PC-3 (cell line): ENCODE data around the gene MMP15. TPM values are rescaled to one million over a fixed set of nuclear protein-coding genes. Genes with fewer than 3 reads are reported as not detected.

Experiments
- ATAC-seq: fragments of 200-7000 bp; cut with Tn5 transposase; 2 replicates; pipeline ENCODE4 v1.9.1; 2020; ENCODE audit warnings: mild to moderate bottlenecking, moderate library complexity
- BruUV-seq: library from RNA; stranded (reverse); fragments of 400-500 nt; replicated peaks from 2 replicates; lab custom pipeline; 2021; lab: Mats Ljungman, UMichigan
- CTCF ChIA-PET: fragments of 300-600 bp; sonication (Branson Sonifier 250); formaldehyde crosslinking; loops from one replicate; lab custom pipeline; 2022; ENCODE audit warnings: antibody characterized with exemption; lab: Charles Lee
- POLR2A ChIA-PET: fragments of 300-600 bp; sonication (Branson Sonifier 250); formaldehyde crosslinking; loops from one replicate; lab custom pipeline; 2022; ENCODE audit warnings: antibody characterized with exemption; ENCODE audit not compliant: unreplicated experiment; lab: Charles Lee
- DNase-seq: peaks from one replicate; pipeline ENCODE4 v3.0.0-alpha.2; 2015
- H2AFZ ChIP-seq: fragments of 300-600 bp; sonication (generic); 2 replicates; pipeline ENCODE4 v1.6.0; 2016; ENCODE audit warnings: antibody characterized with exemption, low read length
- H3F3A ChIP-seq: fragments of 300-600 bp; sonication (generic); one replicate; pipeline ENCODE4 v1.6.0; 2017; ENCODE audit warnings: antibody characterized with exemption, low read length, control low read depth, mild to moderate bottlenecking; ENCODE audit not compliant: unreplicated experiment
- H3K27ac ChIP-seq: fragments of 300-600 bp; sonication (generic); 2 replicates; pipeline ENCODE4 v1.5.1; 2016; ENCODE audit warnings: mild to moderate bottlenecking, low read length
- H3K27me3 ChIP-seq: fragments of 300-600 bp; sonication (generic); 2 replicates; pipeline ENCODE4 v1.6.1; 2016; ENCODE audit warnings: low read length, mixed read lengths
- H3K36me3 ChIP-seq: fragments of 300-600 bp; sonication (generic); 2 replicates; pipeline ENCODE4 v1.6.1; 2016; ENCODE audit warnings: low read depth, mixed run types, low read length, mixed read lengths
- H3K4me1 ChIP-seq: fragments of 300-600 bp; sonication (generic); 2 replicates; pipeline ENCODE4 v1.5.1; 2016; ENCODE audit warnings: low read length; ENCODE audit not compliant: insufficient read depth
- H3K4me2 ChIP-seq: fragments of 300-600 bp; sonication (generic); 2 replicates; pipeline ENCODE4 v1.6.0; 2016; ENCODE audit warnings: low read length
- H3K4me3 ChIP-seq: fragments of 300-600 bp; sonication (generic); 2 replicates; pipeline ENCODE4 v1.5.1; 2016; ENCODE audit warnings: mild to moderate bottlenecking, low read length, mixed read lengths
- H3K79me2 ChIP-seq: fragments of 300-600 bp; sonication (generic); 2 replicates; pipeline ENCODE4 v1.6.1; 2017; ENCODE audit warnings: low read length, mixed read lengths
- H3K9ac ChIP-seq: fragments of 300-600 bp; sonication (generic); 2 replicates; pipeline ENCODE4 v1.6.0; 2016; ENCODE audit warnings: mild to moderate bottlenecking, low read length
- H3K9me2 ChIP-seq: fragments of 300-600 bp; sonication (generic); replicated peaks from 2 replicates; pipeline ENCODE4 v1.6.1; 2016; ENCODE audit warnings: mixed run types, low read length, mixed read lengths
- H3K9me3 ChIP-seq: fragments of 300-600 bp; sonication (generic); 2 replicates; pipeline ENCODE4 v1.6.1; 2016; ENCODE audit warnings: low read length, mixed read lengths
- H4K20me1 ChIP-seq: fragments of 300-600 bp; sonication (generic); 2 replicates; pipeline ENCODE4 v1.6.1; 2016; ENCODE audit warnings: low read length, mixed read lengths
- EZH2 ChIP-seq: fragments of 300-600 bp; sonication (generic); IDR thresholded peaks from one replicate; pipeline ENCODE4 v1.6.1; 2017; ENCODE audit warnings: antibody characterized with exemption, mild to moderate bottlenecking, low read length; ENCODE audit not compliant: unreplicated experiment
- EZH2phosphoT487 ChIP-seq: fragments of 300-600 bp; sonication (generic); IDR thresholded peaks from 2 replicates; pipeline ENCODE4 v1.6.1; 2018; ENCODE audit warnings: mild to moderate bottlenecking, antibody characterized with exemption, low read length, borderline replicate concordance
- intact Hi-C: fragments of 100-400 bp; cut with micrococcal nuclease; formaldehyde crosslinking; loops from 2 replicates; pipeline ENCODE4 v1.9.0; 2023
- total RNA-seq: library from RNA; depleted of rRNA; stranded (reverse); fragments of >200 nt; gene quantifications from 2 replicates; pipeline ENCODE4 v1.2.3, GENCODE V29; 2014
- TF ChIP-seq, protein P1 (sequence below): fragments of 300-600 bp; sonication (generic); conservative IDR thresholded peaks from 2 replicates; pipeline ENCODE4 v1.5.1; 2017; ENCODE audit warnings: antibody characterized with exemption, low read depth, mild to moderate bottlenecking, low read length

Gene MMP15
- total RNA-seq, 1 experiment from 2014 or later, result 6.3 TPM

DNA sequence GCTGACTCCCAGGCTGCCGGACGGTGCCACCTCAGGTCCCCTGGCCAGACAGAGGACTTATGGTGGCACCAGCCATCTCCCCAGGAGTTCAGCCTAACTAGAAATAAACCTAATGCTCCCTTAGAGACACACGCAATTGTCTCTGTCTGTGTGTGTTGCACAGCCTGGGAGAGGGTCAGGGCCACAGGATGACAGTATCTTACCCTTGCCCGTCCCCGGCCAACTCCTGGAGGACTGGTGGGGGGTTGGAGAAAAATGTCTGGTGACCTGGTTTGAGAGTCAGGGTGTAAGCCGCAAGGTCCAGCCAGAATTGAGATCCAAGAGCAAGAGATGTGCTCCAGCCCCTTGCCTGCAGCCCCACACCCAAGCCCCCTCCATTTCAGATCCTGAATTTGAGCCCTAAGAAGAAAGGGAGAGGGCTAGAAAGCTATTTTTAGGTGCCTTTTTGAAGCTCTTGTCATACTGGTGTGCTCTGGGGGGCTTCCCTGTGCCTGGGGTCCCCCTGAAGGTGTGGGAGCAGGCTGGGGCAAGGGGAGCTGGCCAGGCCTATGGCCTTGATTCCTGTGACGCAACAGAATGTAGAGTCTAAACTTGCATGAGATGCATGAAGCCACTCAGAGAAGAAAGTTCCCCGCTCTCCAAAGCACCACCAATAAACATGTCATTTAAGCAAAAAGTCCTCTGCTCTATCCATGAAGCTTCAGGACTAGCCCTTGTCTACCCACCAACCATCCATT is 37.9 kb upstream of the MMP15 start:
- TF ChIP-seq, protein P1, sequence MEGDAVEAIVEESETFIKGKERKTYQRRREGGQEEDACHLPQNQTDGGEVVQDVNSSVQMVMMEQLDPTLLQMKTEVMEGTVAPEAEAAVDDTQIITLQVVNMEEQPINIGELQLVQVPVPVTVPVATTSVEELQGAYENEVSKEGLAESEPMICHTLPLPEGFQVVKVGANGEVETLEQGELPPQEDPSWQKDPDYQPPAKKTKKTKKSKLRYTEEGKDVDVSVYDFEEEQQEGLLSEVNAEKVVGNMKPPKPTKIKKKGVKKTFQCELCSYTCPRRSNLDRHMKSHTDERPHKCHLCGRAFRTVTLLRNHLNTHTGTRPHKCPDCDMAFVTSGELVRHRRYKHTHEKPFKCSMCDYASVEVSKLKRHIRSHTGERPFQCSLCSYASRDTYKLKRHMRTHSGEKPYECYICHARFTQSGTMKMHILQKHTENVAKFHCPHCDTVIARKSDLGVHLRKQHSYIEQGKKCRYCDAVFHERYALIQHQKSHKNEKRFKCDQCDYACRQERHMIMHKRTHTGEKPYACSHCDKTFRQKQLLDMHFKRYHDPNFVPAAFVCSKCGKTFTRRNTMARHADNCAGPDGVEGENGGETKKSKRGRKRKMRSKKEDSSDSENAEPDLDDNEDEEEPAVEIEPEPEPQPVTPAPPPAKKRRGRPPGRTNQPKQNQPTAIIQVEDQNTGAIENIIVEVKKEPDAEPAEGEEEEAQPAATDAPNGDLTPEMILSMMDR, result no peak
- TF ChIP-seq EZH2 (no peak), EZH2phosphoT487 (no peak)
- intact Hi-C loops, result no loop called here
- CTCF ChIA-PET, result no interaction called here
- DNase-seq (no peak), ATAC-seq (no peak)
- H3K27me3 ChIP-seq, result no peaks in the 10 kb centered on the region
- no peak overlapping the region for H3K4me2 ChIP-seq
- H3F3A ChIP-seq, result no peaks in the 10 kb centered on the region
- no peak overlapping the region for H3K27ac ChIP-seq
- H3K79me2 ChIP-seq, result no peaks in the 10 kb centered on the region
- no peaks in the 10 kb centered on the region for H3K9me3 ChIP-seq
- no peaks in the 10 kb centered on the region for H3K36me3 ChIP-seq
- POLR2A ChIA-PET, result no interaction called here
- H4K20me1 ChIP-seq, result no peaks in the 10 kb centered on the region
- H3K4me3 ChIP-seq, result no peak overlapping the region
- H3K4me1 ChIP-seq, result no peaks in the 10 kb centered on the region
- no peaks in the 10 kb centered on the region for H3K9me2 ChIP-seq
- H2AFZ ChIP-seq, result no peak overlapping the region
- H3K9ac ChIP-seq, result no peak overlapping the region
- BruUV-seq, result no TSS peak

DNA sequence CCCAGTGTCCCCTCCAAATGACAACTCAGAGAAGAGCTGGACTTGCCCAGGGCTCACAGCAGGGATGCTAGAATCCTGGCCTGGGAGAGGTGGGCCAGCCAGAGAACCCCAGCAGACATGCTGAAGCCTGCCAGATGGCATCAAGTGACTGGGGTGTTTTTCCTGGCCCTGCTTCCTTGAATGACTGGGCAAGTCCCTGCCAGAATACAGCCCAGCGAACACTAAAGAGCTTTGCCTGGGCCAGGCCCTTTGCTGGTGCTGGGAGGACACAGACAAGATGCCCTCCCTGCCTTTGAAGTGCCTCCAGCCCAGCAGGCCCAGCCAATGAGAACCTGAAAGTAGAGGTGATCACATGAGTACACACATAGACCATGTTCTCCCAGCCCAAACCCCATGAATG is 36.6 kb upstream of the MMP15 start:
- Histone ChIP-seq H3K4me2 (no peak overlapping the region), H3K4me3 (no peak overlapping the region), H4K20me1 (no peaks in the 10 kb centered on the region), H3K9me2 (no peaks in the 10 kb centered on the region), H2AFZ (no peak overlapping the region), H3K27me3 (no peaks in the 10 kb centered on the region), H3K4me1 (peaks cover 6% of the 10 kb centered on the region), H3K27ac (no peak overlapping the region), H3K36me3 (no peaks in the 10 kb centered on the region), H3K9ac (no peak overlapping the region), H3K9me3 (no peaks in the 10 kb centered on the region), H3F3A (no peaks in the 10 kb centered on the region), H3K79me2 (no peaks in the 10 kb centered on the region)
- no peak for ATAC-seq
- no TSS peak for BruUV-seq
- ChIA-PET CTCF (no interaction called here), POLR2A (no interaction called here)
- DNase-seq, result no peak
- no peak for TF ChIP-seq EZH2
- TF ChIP-seq, protein P1, result no peak
- TF ChIP-seq EZH2phosphoT487, result no peak
- intact Hi-C loops, result no loop called here

DNA sequence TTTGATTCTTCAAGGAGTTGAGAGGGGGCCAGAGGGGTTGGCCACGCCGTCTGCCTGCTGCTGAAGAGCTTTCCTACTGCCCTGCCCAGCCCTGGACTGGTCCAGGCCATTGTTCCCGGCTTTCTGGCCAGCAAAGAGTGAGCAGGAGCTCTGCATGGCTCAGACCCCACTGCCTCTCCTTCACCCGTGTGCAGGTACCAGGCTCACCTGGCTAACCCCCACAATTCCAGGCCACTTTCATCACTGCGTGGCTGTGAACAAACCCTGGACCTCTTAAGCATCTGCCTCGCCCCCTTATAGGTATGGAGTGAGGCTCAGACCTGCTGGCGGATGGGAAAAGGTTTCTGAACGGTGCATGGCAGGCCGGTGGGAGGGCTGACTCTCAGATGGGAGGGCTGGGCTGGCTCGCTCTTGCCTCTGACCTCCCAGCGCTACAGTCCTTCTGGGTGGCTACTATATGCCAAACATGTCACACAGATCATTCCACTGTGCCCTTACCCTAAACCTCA is 33.9 kb upstream of the MMP15 start:
- no peaks in the 10 kb centered on the region for H3K36me3 ChIP-seq
- ATAC-seq, result no peak
- no peak overlapping the region for H3K4me3 ChIP-seq
- DNase-seq, result no peak
- no peaks in the 10 kb centered on the region for H4K20me1 ChIP-seq
- no peaks in the 10 kb centered on the region for H3K27me3 ChIP-seq
- H3K4me2 ChIP-seq, result no peak overlapping the region
- no peaks in the 10 kb centered on the region for H3K9me2 ChIP-seq
- H3F3A ChIP-seq, result no peaks in the 10 kb centered on the region
- intact Hi-C loops, result no loop called here
- no peak overlapping the region for H3K9ac ChIP-seq
- POLR2A ChIA-PET, result no interaction called here
- no peak overlapping the region for H2AFZ ChIP-seq
- BruUV-seq, result no TSS peak
- no peaks in the 10 kb centered on the region for H3K79me2 ChIP-seq
- no peak overlapping the region for H3K27ac ChIP-seq
- H3K9me3 ChIP-seq, result no peaks in the 10 kb centered on the region
- no peak for TF ChIP-seq EZH2phosphoT487
- TF ChIP-seq EZH2, result no peak
- TF ChIP-seq, protein P1, result no peak
- H3K4me1 ChIP-seq, result peaks cover 6% of the 10 kb centered on the region
- CTCF ChIA-PET, result no interaction called here
